ENCODE data around the gene GPR22. TPM values are rescaled to one million over a fixed set of nuclear protein-coding genes. Genes with fewer than 3 reads are reported as not detected.
A peak's percentile ranks its signal among the peaks of the same experiment; 100 is the strongest.

The GPR22 gene
- total RNA-seq, 1 donor from 2014 or later: 0.05 TPM

- no peak for DNase-seq (ENCODE audit: low read depth)
Observed at GRCh38 chr7:107474104-107474521, 4.3 kb downstream of the GPR22 start.

GRCh38 chr7:107479303-107479702, 9.4 kb downstream of the GPR22 start:
- DNase-seq (ENCODE audit: low read depth): no peak

GRCh38 chr7:107480932-107481331, 11.1 kb downstream of the GPR22 start:
- DNase-seq (ENCODE audit: low read depth): no peak

- DNase-seq (ENCODE audit: low read depth): no peak
Observed at GRCh38 chr7:107482571-107482970, 12.7 kb downstream of the GPR22 start.

- no peak for DNase-seq (ENCODE audit: low read depth)
Observed at GRCh38 chr7:107486041-107486440, 16.2 kb downstream of the GPR22 start.

GRCh38 chr7:107492875-107493274, 23.0 kb downstream of the GPR22 start:
- no peak for DNase-seq (ENCODE audit: low read depth)

- no peak for DNase-seq (ENCODE audit: low read depth)
Observed at GRCh38 chr7:107494315-107494751, 24.5 kb downstream of the GPR22 start.

- DNase-seq (ENCODE audit: low read depth): no peak
Observed at GRCh38 chr7:107494884-107495283, 25.0 kb downstream of the GPR22 start.

- no peak for DNase-seq (ENCODE audit: low read depth)
Observed at GRCh38 chr7:107495516-107495915, 25.7 kb downstream of the GPR22 start.

- DNase-seq (ENCODE audit: low read depth): no peak
Observed at GRCh38 chr7:107499731-107500130, 29.9 kb downstream of the GPR22 start.

- DNase-seq (ENCODE audit: low read depth): peak; percentile 45
Observed at GRCh38 chr7:107501593-107501992, 31.7 kb downstream of the GPR22 start.

GRCh38 chr7:107502154-107502553, 32.3 kb downstream of the GPR22 start:
- no peak for DNase-seq (ENCODE audit: low read depth)

- DNase-seq (ENCODE audit: low read depth): no peak
Observed at GRCh38 chr7:107502797-107503196, 32.9 kb downstream of the GPR22 start.

GRCh38 chr7:107503687-107504086, 33.8 kb downstream of the GPR22 start:
- no peak for DNase-seq (ENCODE audit: low read depth)

- no peak for DNase-seq (ENCODE audit: low read depth)
Observed at GRCh38 chr7:107505362-107505761, 35.5 kb downstream of the GPR22 start.

- DNase-seq (ENCODE audit: low read depth): peak; percentile 72
Observed at GRCh38 chr7:107505997-107506673, 36.3 kb downstream of the GPR22 start.

GRCh38 chr7:107506674-107507339, 37.0 kb downstream of the GPR22 start:
- DNase-seq (ENCODE audit: low read depth): peak; percentile 40

Other genes starting within 250 kb of the GPR22 start
- gene COG5, start 93.9 kb downstream of the GPR22 start, total RNA-seq: 30.6 and 55.2 TPM in 2 replicates
- gene DUS4L, start 93.9 kb downstream of the GPR22 start, total RNA-seq: 11.3 and 12.8 TPM in 2 replicates
- 63.4 and 116 TPM in 2 replicates for gene BCAP29, start 110.2 kb downstream of the GPR22 start, total RNA-seq
- gene SLC26A4, start 190.8 kb downstream of the GPR22 start, total RNA-seq: 0.10 and 0.87 TPM in 2 replicates

Data from renal cortical epithelial cell (primary cell).